Glutamatergic neuron (in vitro differentiated cells): Measurements from ENCODE around the gene PRKD2. TPM values are rescaled to one million over a fixed set of nuclear protein-coding genes. Genes with fewer than 3 reads are reported as not detected.
A peak's percentile ranks its signal among the peaks of the same experiment; 100 is the strongest.

Experiments
- DNase-seq: peaks from one replicate; pipeline ENCODE4 v3.0.0; 2022
- H3K27ac Mint-ChIP-seq: one replicate; pipeline ENCODE4 v1.8.0; 2020; ENCODE audit warnings: mild to moderate bottlenecking, mixed read lengths, inconsistent platforms; ENCODE audit not compliant: unreplicated experiment
- H3K27me3 Mint-ChIP-seq: one replicate; pipeline ENCODE4 v1.8.0; 2020; ENCODE audit warnings: mild to moderate bottlenecking, moderate library complexity, mixed read lengths, inconsistent platforms; ENCODE audit not compliant: unreplicated experiment
- H3K36me3 Mint-ChIP-seq: one replicate; pipeline ENCODE4 v1.8.0; 2020; ENCODE audit warnings: mild to moderate bottlenecking, mixed read lengths, inconsistent platforms; ENCODE audit not compliant: unreplicated experiment
- H3K4me1 Mint-ChIP-seq: one replicate; pipeline ENCODE4 v1.8.0; 2020; ENCODE audit warnings: mild to moderate bottlenecking, low read depth, mixed read lengths, inconsistent platforms; ENCODE audit not compliant: unreplicated experiment
- H3K4me3 Mint-ChIP-seq: one replicate; pipeline ENCODE4 v1.8.0; 2020; ENCODE audit warnings: mild to moderate bottlenecking, mixed read lengths, inconsistent platforms; ENCODE audit not compliant: unreplicated experiment
- H3K9me3 Mint-ChIP-seq: one replicate; pipeline ENCODE4 v1.8.0; 2020; ENCODE audit warnings: mild to moderate bottlenecking, moderate library complexity, mixed read lengths, inconsistent platforms; ENCODE audit not compliant: unreplicated experiment
- CTCF ChIP-seq: fragments of 200-600 bp; sonication (generic); IDR thresholded peaks from one replicate; pipeline ENCODE4 v1.5.0; 2021; ENCODE audit not compliant: partially characterized antibody, unreplicated experiment
- total RNA-seq: library from RNA; stranded (reverse); fragmentation: NEBNext Ultra II Directional; extraction: Animal tissue kit (Norgen Biotek cat#: 25700); gene quantifications from one replicate; pipeline ENCODE4 v1.2.1, GENCODE V29; 2021; ENCODE audit not compliant: unreplicated experiment

Gene PRKD2
- total RNA-seq, 1 donor from 2014 or later: 54.7 TPM

- H3K27ac Mint-ChIP-seq: no peak overlapping the region
- H3K4me1 Mint-ChIP-seq: peaks cover 31% of the 10 kb centered on the region
- DNase-seq: no peak
- peaks cover 19% of the 10 kb centered on the region for H3K27me3 Mint-ChIP-seq
- peaks cover 17% of the 10 kb centered on the region for H3K9me3 Mint-ChIP-seq
- no peak overlapping the region for H3K4me3 Mint-ChIP-seq
- no peaks in the 10 kb centered on the region for H3K36me3 Mint-ChIP-seq
- TF ChIP-seq CTCF: no peak
These were observed 5.1 kb upstream of the PRKD2 start for GRCh38 chr19:46722004-46722380.

GRCh38 chr19:46721269-46722003, 4.5 kb upstream of the PRKD2 start:
- peak; percentile 66 for DNase-seq
- Mint-ChIP-seq H3K36me3 (no peaks in the 10 kb centered on the region), H3K4me1 (peaks cover 27% of the 10 kb centered on the region), H3K27ac (peak overlapping the region; percentile 60), H3K4me3 (no peak overlapping the region), H3K27me3 (peaks cover 16% of the 10 kb centered on the region), H3K9me3 (peaks cover 14% of the 10 kb centered on the region)
- no peak for TF ChIP-seq CTCF

GRCh38 chr19:46720503-46721239, 3.8 kb upstream of the PRKD2 start:
- Mint-ChIP-seq H3K9me3 (peaks cover 10% of the 10 kb centered on the region), H3K27ac (peak overlapping the region; percentile 60)
- TF ChIP-seq CTCF: no peak

GRCh38 chr19:46719629-46720502, 3.0 kb upstream of the PRKD2 start:
- Mint-ChIP-seq H3K27me3 (peaks cover 12% of the 10 kb centered on the region), H3K4me1 (peaks cover 20% of the 10 kb centered on the region), H3K9me3 (peaks cover 10% of the 10 kb centered on the region), H3K4me3 (no peak overlapping the region), H3K36me3 (no peaks in the 10 kb centered on the region), H3K27ac (no peak overlapping the region)
- no peak for DNase-seq
- TF ChIP-seq CTCF: no peak

More at GRCh38 chr19:46720503-46721239, 3.8 kb upstream of the PRKD2 start:
- Mint-ChIP-seq H3K4me3 (no peak overlapping the region), H3K4me1 (peaks cover 19% of the 10 kb centered on the region), H3K36me3 (no peaks in the 10 kb centered on the region), H3K27me3 (peaks cover 11% of the 10 kb centered on the region)
- no peak for DNase-seq
